Measurements from ENCODE around the gene ELF4.

Gene ELF4

GRCh38 chrX:130111220-130112154 is 1.2 kb upstream of the ELF4 start:
- Histone ChIP-seq H3K36me3 (ENCODE audit: control insufficient read depth, insufficient read depth, low read length) (no peaks in the 10 kb centered on the region; the same call in 1 of the 2 replicates), H3K4me3 (replicated peaks; ENCODE audit: low read depth, low read length) (peak overlapping the region; percentile 40), H3K27me3 (replicated peaks; ENCODE audit: control insufficient read depth, insufficient read depth, low read length) (no peaks in the 10 kb centered on the region)
- TF ChIP-seq CTCF (IDR thresholded peaks at IDR 0.05; ENCODE audit: insufficient read depth, low read length, poor library complexity, severe bottlenecking) = no peak
- no peak for DNase-seq (ENCODE audit: extremely low read depth, insufficient read length)

GRCh38 chrX:130109429-130110378 is 593 bp downstream of the ELF4 start:
- DNase-seq (ENCODE audit: extremely low read depth, insufficient read length) = no peak
- H3K27me3 ChIP-seq (replicated peaks; ENCODE audit: control insufficient read depth, insufficient read depth, low read length) = no peaks in the 10 kb centered on the region
- H3K4me3 ChIP-seq (replicated peaks; ENCODE audit: low read depth, low read length) = peak overlapping the region; percentile 76
- no peaks in the 10 kb centered on the region; the same call in 1 of the 2 replicates for H3K36me3 ChIP-seq (ENCODE audit: control insufficient read depth, insufficient read depth, low read length)
- TF ChIP-seq CTCF (IDR thresholded peaks at IDR 0.05; ENCODE audit: insufficient read depth, low read length, poor library complexity, severe bottlenecking) = no peak

- no peak for TF ChIP-seq CTCF (IDR thresholded peaks at IDR 0.05; ENCODE audit: insufficient read depth, low read length, poor library complexity, severe bottlenecking)
- Histone ChIP-seq H3K27me3 (replicated peaks; ENCODE audit: control insufficient read depth, insufficient read depth, low read length) (no peaks in the 10 kb centered on the region), H3K36me3 (ENCODE audit: control insufficient read depth, insufficient read depth, low read length) (no peaks in the 10 kb centered on the region; the same call in 1 of the 2 replicates), H3K4me3 (replicated peaks; ENCODE audit: low read depth, low read length) (peak overlapping the region; percentile 76)
- peak; percentile 48 for DNase-seq (ENCODE audit: extremely low read depth, insufficient read length)
Measured at GRCh38 chrX:130108647-130109428, 1.5 kb downstream of the ELF4 start.

- Histone ChIP-seq H3K36me3 (ENCODE audit: control insufficient read depth, insufficient read depth, low read length) (no peaks in the 10 kb centered on the region; the same call in 1 of the 2 replicates), H3K4me3 (replicated peaks; ENCODE audit: low read depth, low read length) (no peak overlapping the region), H3K27me3 (replicated peaks; ENCODE audit: control insufficient read depth, insufficient read depth, low read length) (no peaks in the 10 kb centered on the region)
- no peak for TF ChIP-seq CTCF (IDR thresholded peaks at IDR 0.05; ENCODE audit: insufficient read depth, low read length, poor library complexity, severe bottlenecking)
- DNase-seq (ENCODE audit: extremely low read depth, insufficient read length) = no peak
Measured at GRCh38 chrX:130106071-130106470, 4.2 kb downstream of the ELF4 start.

GRCh38 chrX:130105244-130105643 is 5.1 kb downstream of the ELF4 start:
- no peak for TF ChIP-seq CTCF (IDR thresholded peaks at IDR 0.05; ENCODE audit: insufficient read depth, low read length, poor library complexity, severe bottlenecking)
- no peaks in the 10 kb centered on the region; the same call in 1 of the 2 replicates for H3K36me3 ChIP-seq (ENCODE audit: control insufficient read depth, insufficient read depth, low read length)
- no peaks in the 10 kb centered on the region for H3K27me3 ChIP-seq (replicated peaks; ENCODE audit: control insufficient read depth, insufficient read depth, low read length)
- no peak overlapping the region for H3K4me3 ChIP-seq (replicated peaks; ENCODE audit: low read depth, low read length)
- DNase-seq (ENCODE audit: extremely low read depth, insufficient read length) = no peak

Data from GM06990 (cell line).